Caco-2 (cell line): ENCODE measurements around the gene CTU1. TPM values are rescaled to one million over a fixed set of nuclear protein-coding genes. Genes with fewer than 3 reads are reported as not detected.

Experiments used
- BruUV-seq: library from RNA; stranded (reverse); fragments of 400-500 nt; replicated peaks from 2 replicates; lab custom pipeline; 2021; lab: Mats Ljungman, UMichigan
- CTCF ChIA-PET: fragments of 300-600 bp; sonication (Branson Sonifier 250); formaldehyde crosslinking; loops from one replicate; lab custom pipeline; 2022; ENCODE audit warnings: antibody characterized with exemption; lab: Charles Lee
- POLR2A ChIA-PET: fragments of 300-600 bp; sonication (Branson Sonifier 250); formaldehyde crosslinking; loops from one replicate; lab custom pipeline; 2022; ENCODE audit warnings: antibody characterized with exemption; lab: Charles Lee
- DNase-seq, 2 experiments: peaks; one replicate each; pipeline versions ENCODE4 v3.0.0 to v3.0.0-alpha.2; 2020 to 2022
- H3K27me3 ChIP-seq: replicated peaks from 2 replicates; pipeline ENCODE4 v1.6.0; 2011; ENCODE audit warnings: low read length; ENCODE audit not compliant: control insufficient read depth, insufficient read depth
- H3K36me3 ChIP-seq: 2 replicates; pipeline ENCODE4 v1.5.1; 2011; ENCODE audit warnings: low read length; ENCODE audit not compliant: control insufficient read depth, insufficient read depth
- H3K4me1 ChIP-seq: fragments of 250-450 bp; sonication (Bioruptor Pico); 2 replicates; pipeline ENCODE4 v1.5.1; 2020; ENCODE audit warnings: mild to moderate bottlenecking
- H3K4me3 ChIP-seq: 2 replicates; pipeline ENCODE4 v1.5.1; 2011; ENCODE audit warnings: low read depth, mild to moderate bottlenecking, control low read depth, low read length
- H3K9me3 ChIP-seq: fragments of 250-450 bp; sonication (Bioruptor Pico); 2 replicates; pipeline ENCODE4 v1.5.1; 2020; ENCODE audit warnings: mild to moderate bottlenecking, moderate library complexity
- H3K27ac Mint-ChIP-seq: one replicate; pipeline ENCODE4 v1.8.0; 2022; ENCODE audit warnings: mixed read lengths; ENCODE audit not compliant: unreplicated experiment
- H3K27me3 Mint-ChIP-seq: one replicate; pipeline ENCODE4 v1.8.0; 2022; ENCODE audit warnings: mixed read lengths; ENCODE audit not compliant: insufficient read depth, unreplicated experiment
- H3K36me3 Mint-ChIP-seq: one replicate; pipeline ENCODE4 v1.8.0; 2022; ENCODE audit warnings: mild to moderate bottlenecking, mixed read lengths; ENCODE audit not compliant: insufficient read depth, unreplicated experiment
- H3K4me1 Mint-ChIP-seq: one replicate; pipeline ENCODE4 v1.8.0; 2022; ENCODE audit warnings: low read depth, mixed read lengths; ENCODE audit not compliant: unreplicated experiment
- H3K4me3 Mint-ChIP-seq: one replicate; pipeline ENCODE4 v1.8.0; 2022; ENCODE audit warnings: mild to moderate bottlenecking, moderate library complexity, mixed read lengths; ENCODE audit not compliant: unreplicated experiment
- H3K9me3 Mint-ChIP-seq: one replicate; pipeline ENCODE4 v1.8.0; 2022; ENCODE audit warnings: mixed read lengths; ENCODE audit not compliant: unreplicated experiment
- CTCF ChIP-seq, 2 experiments: fragments of 200-600 bp in 1 of 2; IDR thresholded peaks; 1 replicate in 1 of 2; 2 replicates in 1 of 2; pipeline versions ENCODE4 v1.5.1 to v1.8.0; 2011 to 2022; ENCODE audit warnings: antibody characterized with exemption in 1 of 2, control low read depth in 1 of 2, inconsistent platforms in 1 of 2, low read depth in 1 of 2, low read length in 1 of 2, mild to moderate bottlenecking in 1 of 2, moderate library complexity in 1 of 2; ENCODE audit not compliant: insufficient read depth in 1 of 2, severe bottlenecking in 1 of 2, unreplicated experiment in 1 of 2
- intact Hi-C: fragments of 100-400 bp; cut with micrococcal nuclease; formaldehyde crosslinking; loops from one replicate; pipeline ENCODE4 v1.10.0; 2022; ENCODE audit not compliant: unreplicated experiment
- total RNA-seq: library from RNA; stranded (reverse); gene quantifications from 2 replicates; pipeline ENCODE4 v1.2.3, GENCODE V29; 2022

The CTU1 gene
- total RNA-seq, 1 experiment from 2014 or later = 8.1 TPM

- no peak overlapping the region for H3K4me3 Mint-ChIP-seq
- H3K36me3 ChIP-seq = no peaks in the 10 kb centered on the region
- BruUV-seq = no TSS peak
- intact Hi-C loops = no loop called here
- H3K27me3 Mint-ChIP-seq = peaks cover 33% of the 10 kb centered on the region
- no peak for TF ChIP-seq CTCF (IDR thresholded peaks at IDR 0.05; ENCODE audit: insufficient read depth in 1 of 2, low read depth in 1 of 2, low read length in 1 of 2, severe bottlenecking in 1 of 2, unreplicated experiment in 1 of 2)
- H3K27ac Mint-ChIP-seq = no peak overlapping the region
- H3K9me3 Mint-ChIP-seq = peaks cover 3% of the 10 kb centered on the region
- no peak overlapping the region for H3K4me3 ChIP-seq
- H3K4me1 Mint-ChIP-seq = no peaks in the 10 kb centered on the region
- ChIA-PET CTCF (no interaction called here), POLR2A (no interaction called here)
- H3K4me1 ChIP-seq = no peaks in the 10 kb centered on the region
- no peaks in the 10 kb centered on the region for H3K9me3 ChIP-seq
- H3K36me3 Mint-ChIP-seq = no peaks in the 10 kb centered on the region
- H3K27me3 ChIP-seq = no peaks in the 10 kb centered on the region
- DNase-seq = no peak
These were observed 52.3 kb downstream of the CTU1 start for GRCh38 chr19:51055866-51056265.

Other genes starting within 250 kb of the CTU1 start
- gene KLK2, start 235.0 kb downstream of the CTU1 start, total RNA-seq = not detected in 2 replicates
- gene KLK4, start 197.0 kb downstream of the CTU1 start, total RNA-seq = not detected in 2 replicates
- gene KLK5, start 155.4 kb downstream of the CTU1 start, total RNA-seq = not detected in 2 replicates
- 1.3 and 1.5 TPM in 2 replicates for gene KLK6, start 138.8 kb downstream of the CTU1 start, total RNA-seq
- gene KLK7, start 124.5 kb downstream of the CTU1 start, total RNA-seq = not detected in 2 replicates
- 1.7 TPM in 1 of 2 replicates, not detected in the other for gene KLK8, start 106.8 kb downstream of the CTU1 start, total RNA-seq
- not detected in 2 replicates for gene KLK10, start 88.7 kb downstream of the CTU1 start, total RNA-seq
- gene KLK11, start 81.8 kb downstream of the CTU1 start, total RNA-seq = not detected in 2 replicates
- not detected in 2 replicates for gene KLK12, start 73.4 kb downstream of the CTU1 start, total RNA-seq
- not detected in 2 replicates for gene KLK13, start 43.3 kb downstream of the CTU1 start, total RNA-seq
- gene KLK14, start 25.5 kb downstream of the CTU1 start, total RNA-seq = not detected in 2 replicates
- not detected in 2 replicates for gene SIGLEC9, start 16.5 kb upstream of the CTU1 start, total RNA-seq
- not detected in 2 replicates for gene SIGLEC7, start 33.9 kb upstream of the CTU1 start, total RNA-seq
- not detected in 2 replicates for gene CD33, start 116.7 kb upstream of the CTU1 start, total RNA-seq
- not detected in 2 replicates for gene SIGLECL1, start 142.7 kb upstream of the CTU1 start, total RNA-seq
- not detected in 2 replicates for gene IGLON5, start 203.2 kb upstream of the CTU1 start, total RNA-seq
- 4.5 and 5.0 TPM in 2 replicates for gene VSIG10L, start 233.7 kb upstream of the CTU1 start, total RNA-seq